Stimulated activated CD4-positive, alpha-beta T cell treated with anti-CD3 and anti-CD28 coated beads, Interleukin-2, amount 100 ng/mL, for 4 hours (primary cell): ENCODE data around the gene HOXD9.

Experiments used
- DNase-seq: peaks from one replicate; pipeline ENCODE4 v3.0.0-alpha.2; 2020; ENCODE audit warnings: low read depth

HOXD9 gene

GRCh38 chr2:176155356-176156044, 33.0 kb downstream of the HOXD9 start:
- no peak for DNase-seq

GRCh38 chr2:176156301-176156806, 33.8 kb downstream of the HOXD9 start:
- DNase-seq = no peak

- no peak for DNase-seq
Observed at GRCh38 chr2:176156807-176157498, 34.4 kb downstream of the HOXD9 start, which contains the start of gene HOXD3. TSS of gene HOXD3 (plus strand) at chr2:176157307. CDS start at chr2:176169115, 11,808 bp downstream.

GRCh38 chr2:176157499-176158185, 35.1 kb downstream of the HOXD9 start:
- no peak for DNase-seq

GRCh38 chr2:176158186-176158591, 35.7 kb downstream of the HOXD9 start:
- no peak for DNase-seq

- DNase-seq = no peak
Observed at GRCh38 chr2:176158855-176159662, 36.5 kb downstream of the HOXD9 start.

- no peak for DNase-seq
Observed at GRCh38 chr2:176159663-176160250, 37.2 kb downstream of the HOXD9 start.

- DNase-seq = no peak
Observed at GRCh38 chr2:176160251-176160985, 37.9 kb downstream of the HOXD9 start.

GRCh38 chr2:176160986-176161824, 38.7 kb downstream of the HOXD9 start:
- no peak for DNase-seq

GRCh38 chr2:176161825-176162626, 39.5 kb downstream of the HOXD9 start:
- no peak for DNase-seq

DNA sequence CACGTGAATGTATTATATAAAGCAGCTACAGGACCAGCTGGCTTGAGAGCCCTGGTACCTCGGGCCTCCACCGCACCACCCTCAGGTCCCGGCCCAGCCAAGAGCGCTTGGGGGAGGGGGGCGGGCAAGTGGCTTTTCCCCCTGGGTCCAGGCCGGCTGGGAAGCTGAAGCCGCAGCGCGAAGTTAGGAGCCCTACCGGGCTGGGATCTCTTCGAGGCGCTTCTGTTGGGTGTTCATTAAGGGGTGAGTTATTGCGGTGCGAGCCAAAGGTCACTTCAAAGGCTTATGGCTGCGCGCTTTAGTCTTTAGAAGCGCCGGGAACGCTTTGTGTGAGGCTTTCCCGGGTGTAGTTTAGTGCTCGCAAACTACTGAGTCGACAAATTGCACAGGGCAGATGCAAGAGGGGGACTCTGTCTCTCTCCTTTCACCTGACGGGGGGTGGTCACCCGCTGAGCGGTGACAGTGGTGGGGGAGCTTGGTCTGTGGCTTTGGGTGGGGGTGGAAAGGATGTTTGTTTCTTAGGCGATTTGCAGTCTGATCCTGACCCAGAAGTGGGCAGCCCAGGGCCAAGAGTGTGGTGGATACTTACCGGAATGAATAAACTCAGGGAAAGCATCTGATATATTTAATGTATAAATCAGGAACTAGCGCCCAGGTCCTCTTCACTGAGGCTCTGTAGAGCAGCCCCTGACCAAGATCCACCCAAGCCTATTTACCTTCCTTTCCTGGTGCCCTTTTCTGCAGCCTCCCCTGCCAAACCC, 40.6 kb downstream of the HOXD9 start:
- DNase-seq = no peak

GRCh38 chr2:176163672-176164056, 41.1 kb downstream of the HOXD9 start:
- DNase-seq = no peak

DNA sequence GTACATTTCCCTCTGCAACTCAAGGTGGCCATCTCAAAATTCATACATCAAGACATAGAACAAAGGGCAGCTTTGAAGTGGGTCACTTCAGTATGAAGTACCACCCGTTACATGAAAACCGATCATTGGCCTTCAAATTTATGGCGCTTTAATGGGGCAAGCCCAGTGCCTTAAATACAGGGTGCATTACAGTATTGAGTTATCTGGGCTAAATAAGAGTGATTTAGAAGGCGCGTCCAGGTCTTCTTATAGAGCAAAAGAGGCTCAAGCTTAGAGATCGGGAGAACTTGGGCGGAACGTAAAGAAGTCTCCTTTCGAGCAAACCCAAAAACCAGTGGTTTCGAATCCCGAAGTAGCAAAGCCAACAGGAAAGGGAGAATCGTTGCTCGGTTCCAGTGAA, 41.7 kb downstream of the HOXD9 start:
- DNase-seq = no peak

DNA sequence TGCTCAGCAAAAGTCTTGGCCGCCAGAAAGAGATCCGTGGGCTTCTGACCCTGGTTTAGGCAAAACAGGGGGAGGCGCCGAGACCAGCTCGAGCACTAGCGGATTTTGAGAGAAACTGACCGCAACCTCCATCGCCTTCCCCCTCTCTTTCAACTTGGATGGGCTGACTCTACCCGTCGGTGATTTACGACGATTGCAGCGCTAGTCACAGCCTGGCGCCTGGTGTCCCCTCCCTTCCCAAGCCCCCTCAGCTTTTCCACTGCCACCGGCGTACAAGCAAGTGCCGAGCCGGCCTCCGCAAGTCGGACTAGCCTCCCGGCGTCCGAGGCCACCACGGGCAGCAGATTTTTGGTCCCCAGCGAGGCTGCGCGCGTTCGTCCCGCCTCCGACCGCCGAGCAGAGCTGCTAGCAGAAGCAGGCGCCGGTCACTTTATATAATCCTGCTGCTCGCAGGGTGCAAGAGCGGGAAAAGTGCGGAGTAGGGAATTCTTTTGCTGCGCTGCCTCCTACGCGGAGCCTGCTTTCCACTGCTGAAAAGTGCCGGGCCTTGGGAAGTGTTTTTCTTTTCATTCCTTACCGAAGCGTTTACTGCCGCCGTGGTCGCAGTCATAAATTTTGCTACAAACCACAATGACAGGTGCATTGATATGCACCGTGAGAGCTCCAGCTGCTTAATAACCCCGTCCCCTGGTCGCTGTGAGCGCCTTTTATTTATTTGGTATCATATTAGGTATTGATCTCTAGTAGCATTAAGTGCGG, 42.3 kb downstream of the HOXD9 start:
- DNase-seq = no peak

- DNase-seq = no peak
Observed at GRCh38 chr2:176165370-176166050, 43.0 kb downstream of the HOXD9 start.

- no peak for DNase-seq
Observed at GRCh38 chr2:176166272-176166671, 43.8 kb downstream of the HOXD9 start.

- no peak for DNase-seq
Observed at GRCh38 chr2:176167398-176167797, 44.9 kb downstream of the HOXD9 start.
